ENCODE results near the gene KIF1C.
"Not testable (repeated sequence)": the region's sequence is repeated elsewhere in the genome, so short reads cannot be mapped to it uniquely, and the experiment has no call there.

Gene KIF1C

DNA sequence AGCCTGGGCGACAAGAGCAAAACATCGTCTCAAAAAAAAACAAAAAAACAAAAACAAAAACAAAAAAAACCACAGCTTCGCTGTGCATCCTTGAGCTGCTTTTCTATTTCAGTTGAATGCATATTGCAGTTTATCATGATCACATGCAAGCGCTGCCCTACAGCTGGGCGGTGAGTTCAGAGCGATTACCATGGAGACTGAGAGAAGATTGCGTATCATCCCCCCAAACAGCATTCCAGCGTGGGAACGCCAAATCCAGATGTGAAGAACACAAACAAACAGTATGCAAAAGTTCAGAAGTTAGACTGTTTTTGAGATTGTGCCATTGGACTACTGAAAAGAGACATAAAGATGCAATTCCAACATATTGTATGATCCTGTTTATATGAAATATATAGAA lies 52.5 kb downstream of the KIF1C start:
- Histone ChIP-seq H3K4me3 (ENCODE audit: low read depth, low read length) (no peak overlapping the region), H3K36me3 (no peaks in the 10 kb centered on the region), H3K27me3 (no peaks in the 10 kb centered on the region), H3K4me1 (no peaks in the 10 kb centered on the region), H3K9me3 (no peaks in the 10 kb centered on the region)
- DNase-seq: no peak
- TF ChIP-seq, protein P1, sequence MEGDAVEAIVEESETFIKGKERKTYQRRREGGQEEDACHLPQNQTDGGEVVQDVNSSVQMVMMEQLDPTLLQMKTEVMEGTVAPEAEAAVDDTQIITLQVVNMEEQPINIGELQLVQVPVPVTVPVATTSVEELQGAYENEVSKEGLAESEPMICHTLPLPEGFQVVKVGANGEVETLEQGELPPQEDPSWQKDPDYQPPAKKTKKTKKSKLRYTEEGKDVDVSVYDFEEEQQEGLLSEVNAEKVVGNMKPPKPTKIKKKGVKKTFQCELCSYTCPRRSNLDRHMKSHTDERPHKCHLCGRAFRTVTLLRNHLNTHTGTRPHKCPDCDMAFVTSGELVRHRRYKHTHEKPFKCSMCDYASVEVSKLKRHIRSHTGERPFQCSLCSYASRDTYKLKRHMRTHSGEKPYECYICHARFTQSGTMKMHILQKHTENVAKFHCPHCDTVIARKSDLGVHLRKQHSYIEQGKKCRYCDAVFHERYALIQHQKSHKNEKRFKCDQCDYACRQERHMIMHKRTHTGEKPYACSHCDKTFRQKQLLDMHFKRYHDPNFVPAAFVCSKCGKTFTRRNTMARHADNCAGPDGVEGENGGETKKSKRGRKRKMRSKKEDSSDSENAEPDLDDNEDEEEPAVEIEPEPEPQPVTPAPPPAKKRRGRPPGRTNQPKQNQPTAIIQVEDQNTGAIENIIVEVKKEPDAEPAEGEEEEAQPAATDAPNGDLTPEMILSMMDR (IDR thresholded peaks at IDR 0.05; ENCODE audit: low read depth, low read length): no peak

GRCh38 chr17:5055543-5055942 lies 57.8 kb downstream of the KIF1C start:
- Histone ChIP-seq H3K4me3 (ENCODE audit: low read depth, low read length) (no peak overlapping the region), H3K9me3 (no peaks in the 10 kb centered on the region), H3K27me3 (no peaks in the 10 kb centered on the region), H3K4me1 (no peaks in the 10 kb centered on the region), H3K36me3 (no peaks in the 10 kb centered on the region)
- TF ChIP-seq, protein P1 (IDR thresholded peaks at IDR 0.05; ENCODE audit: low read depth, low read length): no peak
- DNase-seq: no peak

DNA sequence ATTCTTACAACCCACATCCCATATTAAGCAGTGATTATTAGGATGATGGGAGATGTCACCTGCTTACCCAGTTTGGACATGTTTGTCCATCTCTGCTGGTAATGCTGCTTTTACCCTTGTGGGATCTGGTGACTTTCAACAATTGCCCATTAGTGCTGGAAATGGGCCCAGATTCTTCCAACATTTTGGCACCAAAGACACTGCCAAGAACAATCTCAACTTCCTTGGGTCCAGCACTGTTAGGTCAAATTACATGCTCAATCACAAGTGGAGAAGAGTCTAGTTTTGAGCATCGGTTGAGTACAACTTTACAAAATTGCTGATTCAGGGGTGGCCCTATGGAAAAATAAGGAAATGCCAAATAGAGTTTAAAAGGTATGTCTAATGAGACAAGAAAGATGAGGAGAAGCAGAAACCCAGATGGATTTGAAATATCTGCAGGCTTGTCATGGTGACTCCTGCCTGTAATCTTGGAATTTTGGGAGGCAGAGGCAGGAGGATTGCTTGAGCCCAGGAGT lies 67.5 kb downstream of the KIF1C start:
- H3K36me3 ChIP-seq: no peaks in the 10 kb centered on the region
- no peak for DNase-seq

GRCh38 chr17:5068236-5068635 lies 70.5 kb downstream of the KIF1C start:
- Histone ChIP-seq H3K9me3 (no peaks in the 10 kb centered on the region), H3K4me1 (no peaks in the 10 kb centered on the region), H3K4me3 (ENCODE audit: low read depth, low read length) (no peak overlapping the region), H3K36me3 (no peaks in the 10 kb centered on the region), H3K27me3 (no peaks in the 10 kb centered on the region)
- DNase-seq: no peak
- TF ChIP-seq, protein P1 (IDR thresholded peaks at IDR 0.05; ENCODE audit: low read depth, low read length): no peak

More for the DNA sequence above, 67.5 kb downstream of the KIF1C start:
- no peak overlapping the region for H3K4me3 ChIP-seq (ENCODE audit: low read depth, low read length)
- no peaks in the 10 kb centered on the region for H3K27me3 ChIP-seq
- H3K4me1 ChIP-seq: no peaks in the 10 kb centered on the region
- H3K9me3 ChIP-seq: no peaks in the 10 kb centered on the region
- TF ChIP-seq, protein P1 (IDR thresholded peaks at IDR 0.05; ENCODE audit: low read depth, low read length): no peak

GRCh38 chr17:5069724-5070123 lies 72.0 kb downstream of the KIF1C start:
- no peaks in the 10 kb centered on the region for H3K27me3 ChIP-seq
- H3K4me1 ChIP-seq: no peaks in the 10 kb centered on the region
- H3K9me3 ChIP-seq: no peaks in the 10 kb centered on the region
- TF ChIP-seq, protein P1 (IDR thresholded peaks at IDR 0.05; ENCODE audit: low read depth, low read length): no peak
- no peaks in the 10 kb centered on the region for H3K36me3 ChIP-seq
- H3K4me3 ChIP-seq (ENCODE audit: low read depth, low read length): no peak overlapping the region
- DNase-seq: no peak

GRCh38 chr17:5075472-5075871 lies 77.7 kb downstream of the KIF1C start:
- H3K36me3 ChIP-seq; H3K4me1 ChIP-seq; H3K9me3 ChIP-seq; H3K27me3 ChIP-seq; DNase-seq; H3K4me3 ChIP-seq (ENCODE audit: low read depth, low read length): not testable (repeated sequence)

GRCh38 chr17:5077275-5077674 lies 79.5 kb downstream of the KIF1C start:
- not testable (repeated sequence) for H3K9me3 ChIP-seq; DNase-seq; H3K4me1 ChIP-seq; H3K4me3 ChIP-seq (ENCODE audit: low read depth, low read length); H3K36me3 ChIP-seq; H3K27me3 ChIP-seq

Measured in BE2C (cell line).